Ishikawa (cell line): Measurements from ENCODE around the gene GPLD1.

ENCODE experiments used
- CEBPB ChIP-seq: IDR thresholded peaks from 2 replicates; pipeline ENCODE4 v1.6.1; 2012
- CREB1 ChIP-seq: IDR thresholded peaks from 2 replicates; pipeline ENCODE4 v1.6.1; 2012; ENCODE audit warnings: low read depth
- EGR1 ChIP-seq: IDR thresholded peaks from 2 replicates; pipeline ENCODE4 v1.6.1; 2012
- EP300 ChIP-seq: IDR thresholded peaks from 2 replicates; pipeline ENCODE4 v1.6.1; 2012; ENCODE audit warnings: borderline replicate concordance
- FOXM1 ChIP-seq: IDR thresholded peaks from 2 replicates; pipeline ENCODE4 v1.6.1; 2012; ENCODE audit warnings: low read depth, borderline replicate concordance
- NFIC ChIP-seq: IDR thresholded peaks from 2 replicates; pipeline ENCODE4 v1.6.1; 2012
- RAD21 ChIP-seq: IDR thresholded peaks from 2 replicates; pipeline ENCODE4 v1.6.1; 2012; ENCODE audit warnings: low read depth
- TAF1 ChIP-seq: IDR thresholded peaks from 2 replicates; pipeline ENCODE4 v1.6.1; 2012; ENCODE audit warnings: low read depth, mild to moderate bottlenecking
- TCF12 ChIP-seq: IDR thresholded peaks from 2 replicates; pipeline ENCODE4 v1.6.1; 2012; ENCODE audit warnings: low read depth
- TEAD4 ChIP-seq: IDR thresholded peaks from 2 replicates; pipeline ENCODE4 v1.6.1; 2012
- YY1 ChIP-seq: IDR thresholded peaks from 2 replicates; pipeline ENCODE4 v1.6.1; 2012; ENCODE audit warnings: low read depth
- ZBTB7A ChIP-seq: IDR thresholded peaks from 2 replicates; pipeline ENCODE4 v1.6.1; 2012; ENCODE audit warnings: low read depth
- TF ChIP-seq, protein P1 (sequence below): IDR thresholded peaks from 2 replicates; pipeline ENCODE4 v1.6.1; 2012
- TF ChIP-seq, protein P2 (sequence below): IDR thresholded peaks from 2 replicates; pipeline ENCODE4 v1.6.1; 2012; ENCODE audit warnings: low read depth, mild to moderate bottlenecking
- TF ChIP-seq, protein P3 (sequence below): IDR thresholded peaks from 2 replicates; pipeline ENCODE4 v1.6.1; 2012

GPLD1 gene, protein sequence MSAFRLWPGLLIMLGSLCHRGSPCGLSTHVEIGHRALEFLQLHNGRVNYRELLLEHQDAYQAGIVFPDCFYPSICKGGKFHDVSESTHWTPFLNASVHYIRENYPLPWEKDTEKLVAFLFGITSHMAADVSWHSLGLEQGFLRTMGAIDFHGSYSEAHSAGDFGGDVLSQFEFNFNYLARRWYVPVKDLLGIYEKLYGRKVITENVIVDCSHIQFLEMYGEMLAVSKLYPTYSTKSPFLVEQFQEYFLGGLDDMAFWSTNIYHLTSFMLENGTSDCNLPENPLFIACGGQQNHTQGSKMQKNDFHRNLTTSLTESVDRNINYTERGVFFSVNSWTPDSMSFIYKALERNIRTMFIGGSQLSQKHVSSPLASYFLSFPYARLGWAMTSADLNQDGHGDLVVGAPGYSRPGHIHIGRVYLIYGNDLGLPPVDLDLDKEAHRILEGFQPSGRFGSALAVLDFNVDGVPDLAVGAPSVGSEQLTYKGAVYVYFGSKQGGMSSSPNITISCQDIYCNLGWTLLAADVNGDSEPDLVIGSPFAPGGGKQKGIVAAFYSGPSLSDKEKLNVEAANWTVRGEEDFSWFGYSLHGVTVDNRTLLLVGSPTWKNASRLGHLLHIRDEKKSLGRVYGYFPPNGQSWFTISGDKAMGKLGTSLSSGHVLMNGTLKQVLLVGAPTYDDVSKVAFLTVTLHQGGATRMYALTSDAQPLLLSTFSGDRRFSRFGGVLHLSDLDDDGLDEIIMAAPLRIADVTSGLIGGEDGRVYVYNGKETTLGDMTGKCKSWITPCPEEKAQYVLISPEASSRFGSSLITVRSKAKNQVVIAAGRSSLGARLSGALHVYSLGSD

DNA sequence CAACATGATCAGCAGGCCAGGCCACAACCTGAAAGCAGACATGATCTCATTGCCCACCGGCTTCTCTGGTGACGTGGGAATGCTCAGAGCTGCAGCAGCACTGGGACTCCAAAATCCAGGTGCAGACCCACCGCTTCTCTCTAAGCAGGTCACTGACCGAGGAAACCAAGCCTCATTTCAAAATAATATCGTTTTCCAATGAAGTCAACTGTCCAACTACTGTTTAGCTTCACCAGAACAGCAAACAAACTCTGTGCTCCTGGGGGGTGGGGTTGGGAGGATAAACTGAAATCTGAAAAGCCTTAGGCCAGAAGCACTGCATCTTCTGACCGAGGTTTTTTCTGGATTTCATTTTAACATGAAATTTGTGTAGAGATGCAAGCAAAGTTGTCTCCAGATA, at the start of gene GPLD1:
TSS of gene GPLD1 (minus strand) at position 109 of the 400 bp plus-strand sequence. CDS start at position 42, 67 bp downstream.
- TF ChIP-seq, protein P1, sequence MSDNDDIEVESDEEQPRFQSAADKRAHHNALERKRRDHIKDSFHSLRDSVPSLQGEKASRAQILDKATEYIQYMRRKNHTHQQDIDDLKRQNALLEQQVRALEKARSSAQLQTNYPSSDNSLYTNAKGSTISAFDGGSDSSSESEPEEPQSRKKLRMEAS = no peak
- TF ChIP-seq YY1 = no peak

DNA sequence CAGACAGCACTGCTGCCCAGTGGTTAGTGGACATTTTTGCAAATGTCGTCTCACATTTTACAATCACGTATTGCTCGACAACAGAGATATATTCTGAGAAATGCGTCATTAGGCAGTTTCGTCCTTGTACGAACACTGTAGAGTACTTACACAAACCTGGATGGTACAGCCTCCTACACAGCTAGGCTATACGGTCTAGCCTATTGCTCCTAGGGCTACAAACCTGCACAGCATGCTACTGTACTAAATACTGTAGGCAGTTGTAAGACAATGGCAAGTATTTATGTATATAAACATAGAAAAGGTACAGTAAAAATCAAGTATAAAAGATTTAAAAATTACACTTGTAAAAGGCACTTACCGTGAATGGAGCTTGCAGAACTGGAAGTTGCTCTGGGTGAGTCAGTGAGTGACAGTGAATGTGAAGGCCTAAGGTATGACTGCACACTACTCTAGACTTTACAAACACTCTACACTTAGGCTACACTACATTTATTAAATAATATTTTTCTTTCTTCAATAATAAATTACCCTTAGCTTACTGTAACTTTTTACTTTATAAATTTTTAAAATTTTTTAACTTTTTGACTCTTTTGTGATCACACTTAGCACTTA, 48.5 kb upstream of the GPLD1 start:
- TF ChIP-seq NFIC (no peak), EGR1 (no peak), FOXM1 (no peak), TAF1 (no peak), TEAD4 (no peak), CEBPB (no peak)
- TF ChIP-seq, protein P2, sequence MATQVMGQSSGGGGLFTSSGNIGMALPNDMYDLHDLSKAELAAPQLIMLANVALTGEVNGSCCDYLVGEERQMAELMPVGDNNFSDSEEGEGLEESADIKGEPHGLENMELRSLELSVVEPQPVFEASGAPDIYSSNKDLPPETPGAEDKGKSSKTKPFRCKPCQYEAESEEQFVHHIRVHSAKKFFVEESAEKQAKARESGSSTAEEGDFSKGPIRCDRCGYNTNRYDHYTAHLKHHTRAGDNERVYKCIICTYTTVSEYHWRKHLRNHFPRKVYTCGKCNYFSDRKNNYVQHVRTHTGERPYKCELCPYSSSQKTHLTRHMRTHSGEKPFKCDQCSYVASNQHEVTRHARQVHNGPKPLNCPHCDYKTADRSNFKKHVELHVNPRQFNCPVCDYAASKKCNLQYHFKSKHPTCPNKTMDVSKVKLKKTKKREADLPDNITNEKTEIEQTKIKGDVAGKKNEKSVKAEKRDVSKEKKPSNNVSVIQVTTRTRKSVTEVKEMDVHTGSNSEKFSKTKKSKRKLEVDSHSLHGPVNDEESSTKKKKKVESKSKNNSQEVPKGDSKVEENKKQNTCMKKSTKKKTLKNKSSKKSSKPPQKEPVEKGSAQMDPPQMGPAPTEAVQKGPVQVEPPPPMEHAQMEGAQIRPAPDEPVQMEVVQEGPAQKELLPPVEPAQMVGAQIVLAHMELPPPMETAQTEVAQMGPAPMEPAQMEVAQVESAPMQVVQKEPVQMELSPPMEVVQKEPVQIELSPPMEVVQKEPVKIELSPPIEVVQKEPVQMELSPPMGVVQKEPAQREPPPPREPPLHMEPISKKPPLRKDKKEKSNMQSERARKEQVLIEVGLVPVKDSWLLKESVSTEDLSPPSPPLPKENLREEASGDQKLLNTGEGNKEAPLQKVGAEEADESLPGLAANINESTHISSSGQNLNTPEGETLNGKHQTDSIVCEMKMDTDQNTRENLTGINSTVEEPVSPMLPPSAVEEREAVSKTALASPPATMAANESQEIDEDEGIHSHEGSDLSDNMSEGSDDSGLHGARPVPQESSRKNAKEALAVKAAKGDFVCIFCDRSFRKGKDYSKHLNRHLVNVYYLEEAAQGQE = no peak

DNA sequence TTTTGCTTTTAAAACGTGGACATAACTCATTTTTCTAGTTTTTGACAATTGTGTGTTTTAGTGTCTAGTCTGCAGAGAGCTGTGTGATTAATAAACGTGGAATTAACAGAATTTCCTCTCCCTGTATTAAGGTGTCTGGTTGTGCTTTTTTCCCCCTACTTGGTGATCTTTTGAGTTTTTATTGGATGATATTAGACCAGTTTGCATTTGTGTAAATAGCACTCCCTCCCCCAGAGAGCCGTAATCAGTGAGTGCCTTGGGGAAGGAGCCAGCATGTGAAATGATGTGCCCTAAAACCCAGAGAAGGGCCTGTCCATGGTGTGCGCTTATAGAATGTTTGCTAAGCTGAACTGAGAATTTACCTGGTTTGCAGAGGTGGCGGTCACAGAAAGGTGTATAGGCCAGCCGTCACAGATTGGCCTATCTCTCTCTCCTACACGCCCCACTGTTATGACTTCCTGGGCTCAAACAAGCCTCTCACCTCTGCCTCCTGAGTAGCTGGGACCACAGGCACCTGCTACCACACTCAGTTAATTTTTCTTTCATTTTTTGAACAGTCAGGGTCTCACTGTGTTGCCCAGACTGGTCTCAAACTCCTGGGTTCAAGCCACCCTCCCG, 47.8 kb upstream of the GPLD1 start:
- no peak for TF ChIP-seq NFIC
- TF ChIP-seq, protein P3, sequence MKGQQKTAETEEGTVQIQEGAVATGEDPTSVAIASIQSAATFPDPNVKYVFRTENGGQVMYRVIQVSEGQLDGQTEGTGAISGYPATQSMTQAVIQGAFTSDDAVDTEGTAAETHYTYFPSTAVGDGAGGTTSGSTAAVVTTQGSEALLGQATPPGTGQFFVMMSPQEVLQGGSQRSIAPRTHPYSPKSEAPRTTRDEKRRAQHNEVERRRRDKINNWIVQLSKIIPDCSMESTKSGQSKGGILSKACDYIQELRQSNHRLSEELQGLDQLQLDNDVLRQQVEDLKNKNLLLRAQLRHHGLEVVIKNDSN = no peak
- no peak for TF ChIP-seq CEBPB
- no peak for TF ChIP-seq FOXM1
- TF ChIP-seq, protein P1 = no peak
- no peak for TF ChIP-seq ZBTB7A
- TF ChIP-seq RAD21 = no peak
- TF ChIP-seq, protein P2 = no peak
- TF ChIP-seq CREB1 = no peak
- TF ChIP-seq TEAD4 = no peak
- TF ChIP-seq YY1 = no peak
- TF ChIP-seq TCF12 = no peak
- TF ChIP-seq EP300 = no peak
- no peak for TF ChIP-seq TAF1
- TF ChIP-seq EGR1 = no peak

DNA sequence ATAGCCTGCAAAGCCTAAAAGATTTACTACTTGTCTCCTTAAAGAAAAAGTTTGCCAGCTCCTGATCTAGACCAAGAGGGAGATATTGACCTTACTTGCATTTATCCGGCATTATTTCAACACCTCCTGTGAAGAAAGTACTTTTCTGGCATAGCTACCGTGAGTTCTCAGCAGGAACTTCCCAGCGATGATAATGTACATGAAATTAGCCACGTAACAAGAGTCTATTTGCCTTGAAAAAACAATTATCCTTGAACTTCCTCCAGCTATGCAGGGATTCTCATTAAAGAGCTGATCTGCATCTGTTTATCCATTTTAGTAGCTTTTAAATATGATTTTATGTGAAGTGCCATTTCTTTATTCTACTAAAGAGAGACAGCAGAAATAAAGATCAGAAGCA, 47.1 kb upstream of the GPLD1 start:
- TF ChIP-seq FOXM1 (no peak), TAF1 (no peak), RAD21 (no peak), EGR1 (no peak), NFIC (no peak), EP300 (no peak), ZBTB7A (no peak), CEBPB (no peak), TEAD4 (no peak), TCF12 (no peak), CREB1 (no peak), YY1 (no peak)
- TF ChIP-seq, protein P2 = no peak
- TF ChIP-seq, protein P1 = no peak
- TF ChIP-seq, protein P3 = no peak
